Neuronal stem cell (in vitro differentiated cells): ENCODE data around the gene AGK.

Source experiments
- DNase-seq: peaks from one replicate; pipeline ENCODE4 v3.0.0-alpha.2; 2013; ENCODE audit warnings: low spot score
- H2AFZ ChIP-seq: one replicate; pipeline ENCODE4 v1.6.1; 2013; ENCODE audit warnings: mild to moderate bottlenecking, low read length, inconsistent platforms
- H2AK5ac ChIP-seq: 2 replicates; pipeline ENCODE4 v1.6.1; 2013; ENCODE audit warnings: low read depth, mild to moderate bottlenecking, inconsistent platforms, low read length, moderate library complexity, mixed read lengths
- H2BK120ac ChIP-seq: 2 replicates; pipeline ENCODE4 v1.6.1; 2013; ENCODE audit warnings: low read depth, mild to moderate bottlenecking, inconsistent platforms, low read length, moderate library complexity, mixed read lengths
- H2BK12ac ChIP-seq: one replicate; pipeline ENCODE4 v1.6.1; 2013; ENCODE audit warnings: low read length, inconsistent platforms
- H2BK15ac ChIP-seq: 2 replicates; pipeline ENCODE4 v1.6.1; 2013; ENCODE audit warnings: mild to moderate bottlenecking, low read length, inconsistent platforms, mixed read lengths
- H2BK5ac ChIP-seq: one replicate; pipeline ENCODE4 v1.6.1; 2013; ENCODE audit warnings: inconsistent platforms, mild to moderate bottlenecking, low read length, moderate library complexity
- H3K14ac ChIP-seq: one replicate; pipeline ENCODE4 v1.6.1; 2013; ENCODE audit warnings: low read length, inconsistent platforms
- H3K18ac ChIP-seq: 2 replicates; pipeline ENCODE4 v1.6.1; 2013; ENCODE audit warnings: low read length, inconsistent platforms
- H3K23ac ChIP-seq: 2 replicates; pipeline ENCODE4 v1.6.1; 2013; ENCODE audit warnings: low read depth, mild to moderate bottlenecking, mixed read lengths, low read length, inconsistent platforms; ENCODE audit not compliant: poor library complexity
- H3K27ac ChIP-seq: replicated peaks from 3 replicates; pipeline ENCODE4 v1.5.1; 2013; ENCODE audit warnings: low read length, inconsistent platforms
- H3K27me3 ChIP-seq, 3 experiments: 2 replicates each; pipeline ENCODE4 v1.6.1; 2013; ENCODE audit warnings: low read length in 3 of 3, mild to moderate bottlenecking in 2 of 3, inconsistent platforms in 1 of 3, low read depth in 1 of 3, mixed read lengths in 1 of 3, moderate library complexity in 1 of 3; ENCODE audit not compliant: control insufficient read depth in 3 of 3, insufficient read depth in 3 of 3
- H3K36me3 ChIP-seq, 2 donors: replicated peaks in 1 of 2; 2 replicates each; pipeline ENCODE4 v1.6.1; 2013; ENCODE audit warnings: low read length in 2 of 2; ENCODE audit not compliant: control insufficient read depth in 2 of 2, insufficient read depth in 2 of 2
- H3K4ac ChIP-seq: 2 replicates; pipeline ENCODE4 v1.6.1; 2013; ENCODE audit warnings: inconsistent platforms, mild to moderate bottlenecking, low read length, moderate library complexity
- H3K4me1 ChIP-seq, 2 donors: 1 replicate in 1 of 2; 2 replicates in 1 of 2; pipeline ENCODE4 v1.6.1; 2013; ENCODE audit warnings: low read length in 2 of 2, low read depth in 1 of 2; ENCODE audit not compliant: control insufficient read depth in 2 of 2, insufficient read depth in 1 of 2
- H3K4me2 ChIP-seq: one replicate; pipeline ENCODE4 v1.6.1; 2013; ENCODE audit warnings: mild to moderate bottlenecking, low read length, inconsistent platforms; ENCODE audit not compliant: insufficient read depth, poor library complexity, severe bottlenecking
- H3K4me3 ChIP-seq, 2 donors: 2 replicates each; pipeline ENCODE4 v1.5.1; 2013; ENCODE audit warnings: low read length in 2 of 2, mild to moderate bottlenecking in 2 of 2, inconsistent platforms in 1 of 2, moderate library complexity in 1 of 2
- H3K79me1 ChIP-seq: one replicate; pipeline ENCODE4 v1.6.1; 2013; ENCODE audit warnings: low read depth, mild to moderate bottlenecking, inconsistent platforms, low read length, moderate library complexity
- H3K9ac ChIP-seq: one replicate; pipeline ENCODE4 v1.6.1; 2013; ENCODE audit warnings: mild to moderate bottlenecking, low read depth, low read length, inconsistent platforms; ENCODE audit not compliant: poor library complexity
- H3K9me3 ChIP-seq, 2 donors: replicated peaks in 1 of 2; 2 replicates each; pipeline versions ENCODE3 to v1.6.1; 2013; ENCODE audit warnings: low read length in 2 of 2, mild to moderate bottlenecking in 2 of 2, inconsistent platforms in 1 of 2, low read depth in 1 of 2, mixed read lengths in 1 of 2, moderate library complexity in 1 of 2; ENCODE audit not compliant: control insufficient read depth in 2 of 2, insufficient read depth in 1 of 2
- H4K8ac ChIP-seq: one replicate; pipeline ENCODE4 v1.6.1; 2013; ENCODE audit warnings: low read depth, mild to moderate bottlenecking, inconsistent platforms, low read length, moderate library complexity
- H4K91ac ChIP-seq: one replicate; pipeline ENCODE4 v1.6.1; 2013; ENCODE audit warnings: low read length, low read depth, mild to moderate bottlenecking, inconsistent platforms; ENCODE audit not compliant: poor library complexity
- WGBS, 2 donors: extraction: QIAGEN DNeasy Blood & Tissue Kit; methylation state at CpG; one replicate each; pipeline ENCODE4 v1.1.7; 2013; ENCODE audit warnings: missing lambda C conversion rate in 2 of 2, mixed read lengths in 1 of 2; ENCODE audit not compliant: insufficient read length in 2 of 2, insufficient replicate concordance in 1 of 2; ENCODE audit errors: extremely low coverage in 2 of 2; 5-methylcytosine and 5-hydroxymethylcytosine counted together

Gene AGK

DNA sequence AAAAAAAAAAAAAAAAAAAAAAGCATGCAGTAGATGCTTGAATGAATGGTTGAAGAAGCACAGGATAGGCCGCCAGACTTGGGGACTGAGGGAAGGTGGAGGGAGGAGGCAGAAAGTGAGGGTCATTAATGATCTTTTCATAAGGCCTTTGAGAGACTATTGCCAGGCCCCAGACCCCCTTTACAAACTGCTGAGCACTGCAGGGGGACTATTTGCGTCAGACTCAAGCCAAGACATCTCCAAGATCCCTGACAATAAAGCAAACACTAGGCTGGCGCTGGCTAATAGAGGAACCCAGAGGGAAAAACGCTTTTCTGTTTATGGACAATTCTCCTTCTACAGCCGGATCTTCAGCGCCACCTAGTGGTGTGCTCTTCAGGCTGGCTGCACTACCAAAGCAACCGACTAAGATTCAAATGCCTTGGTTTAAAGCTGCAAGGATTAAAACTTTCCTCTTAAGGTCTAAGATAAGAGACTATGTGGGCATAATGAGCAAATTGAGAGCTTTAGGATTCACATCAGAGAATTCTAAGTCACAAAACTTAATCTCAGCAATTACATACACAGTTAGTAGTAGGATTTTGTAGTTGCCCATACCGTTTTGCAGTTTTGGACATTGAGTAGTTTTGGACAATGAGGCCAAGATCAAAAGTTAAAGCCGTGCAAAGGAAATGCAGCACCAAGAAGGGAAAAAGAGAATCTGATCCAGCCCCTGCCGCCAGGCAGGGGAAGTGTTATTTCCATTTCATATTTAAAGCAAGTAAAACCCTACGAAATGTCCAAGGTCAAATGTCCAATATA, 17.9 kb upstream of the AGK start:
- DNase-seq, result peak; percentile 88

DNA sequence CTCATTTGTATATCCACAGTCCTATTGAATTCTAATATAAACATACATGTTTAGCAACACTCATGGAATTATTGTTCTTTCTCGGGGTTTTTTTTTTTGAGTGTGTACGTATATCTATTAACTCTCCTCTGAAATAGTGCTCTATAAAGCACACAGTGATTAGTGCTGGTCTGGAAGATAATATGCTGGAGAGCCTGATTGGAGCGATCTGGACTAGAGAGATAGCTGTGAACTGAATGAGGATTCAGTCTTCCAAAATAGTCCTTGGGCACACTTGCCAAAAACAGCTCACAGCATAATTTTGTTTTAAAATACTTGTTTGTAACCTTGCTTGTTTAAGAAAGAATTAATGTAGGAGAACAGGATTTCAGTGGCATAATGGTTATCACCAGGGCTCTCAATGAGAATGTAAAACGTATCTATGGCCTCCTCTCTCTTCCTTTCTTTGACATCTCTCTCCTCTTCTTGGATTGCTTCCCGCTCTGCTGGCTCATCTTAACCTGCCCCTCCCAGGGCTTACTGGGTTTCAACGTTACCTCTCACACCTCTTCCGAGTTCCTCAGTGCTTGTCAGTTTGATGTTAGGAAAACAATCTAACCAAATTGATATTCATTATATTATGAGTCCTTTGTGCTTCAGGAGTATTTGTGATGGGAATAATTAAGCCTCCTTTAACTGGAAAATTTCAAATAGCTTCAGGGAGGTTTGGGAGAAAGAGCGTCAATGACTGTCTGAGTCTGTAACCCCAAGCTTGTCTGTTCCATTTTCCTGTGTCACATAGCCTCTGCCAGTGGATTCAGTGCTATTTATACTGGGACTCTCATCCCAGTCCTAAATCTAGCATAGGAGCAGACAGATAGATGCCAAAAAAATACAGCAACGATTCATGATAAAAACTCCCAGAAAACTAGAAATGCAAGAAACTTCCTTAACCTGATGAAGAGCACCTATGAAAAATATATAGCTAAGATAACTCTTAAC, 16.2 kb upstream of the AGK start:
- Histone ChIP-seq H3K27ac (no peak overlapping the region), H2BK15ac (no peak overlapping the region), H3K36me3 (no peaks in the 10 kb centered on the region), H3K9ac (no peak overlapping the region), H3K27me3 (no peaks in the 10 kb centered on the region), H3K14ac (no peak overlapping the region), H4K8ac (no peak overlapping the region), H3K79me1 (no peaks in the 10 kb centered on the region), H2BK120ac (no peak overlapping the region), H3K4ac (no peak overlapping the region), H3K18ac (no peak overlapping the region), H3K4me3 (no peak overlapping the region), H2BK12ac (no peak overlapping the region), H3K4me1 (peaks cover 0 to 2% of the 10 kb centered on the region in 2 donors), H3K4me2 (no peak overlapping the region), H2AFZ (no peak overlapping the region), H2AK5ac (no peak overlapping the region), H2BK5ac (no peak overlapping the region), H3K9me3 (no peaks in the 10 kb centered on the region), H3K23ac (no peak overlapping the region), H4K91ac (no peak overlapping the region)
- WGBS, 2 donors, result no CpG with 5 or more reads among the region's 9 CpGs
- no peak for DNase-seq

More for the DNA sequence above, 17.9 kb upstream of the AGK start:
- no peak overlapping the region for H2BK12ac ChIP-seq
- H3K4ac ChIP-seq, result no peak overlapping the region
- no peak overlapping the region for H4K8ac ChIP-seq
- H3K14ac ChIP-seq, result no peak overlapping the region
- no peak overlapping the region for H3K4me3 ChIP-seq
- H3K9me3 ChIP-seq, result no peaks in the 10 kb centered on the region
- H4K91ac ChIP-seq, result no peak overlapping the region
- H3K18ac ChIP-seq, result peak overlapping the region; percentile 62
- peaks cover 0 to 2% of the 10 kb centered on the region in 2 donors for H3K4me1 ChIP-seq
- H2BK120ac ChIP-seq, result no peak overlapping the region
- no peak overlapping the region for H2AK5ac ChIP-seq
- no peak overlapping the region for H3K23ac ChIP-seq
- H3K9ac ChIP-seq, result no peak overlapping the region
- H3K36me3 ChIP-seq, result no peaks in the 10 kb centered on the region
- H3K27ac ChIP-seq, result no peak overlapping the region
- no peaks in the 10 kb centered on the region for H3K79me1 ChIP-seq
- no peak overlapping the region for H3K4me2 ChIP-seq
- no peak overlapping the region for H2BK15ac ChIP-seq
- WGBS, 2 donors, result no CpG with 5 or more reads among the region's 11 CpGs
- peak overlapping the region; percentile 76 for H2AFZ ChIP-seq
- no peak overlapping the region for H2BK5ac ChIP-seq
- no peaks in the 10 kb centered on the region for H3K27me3 ChIP-seq

DNA sequence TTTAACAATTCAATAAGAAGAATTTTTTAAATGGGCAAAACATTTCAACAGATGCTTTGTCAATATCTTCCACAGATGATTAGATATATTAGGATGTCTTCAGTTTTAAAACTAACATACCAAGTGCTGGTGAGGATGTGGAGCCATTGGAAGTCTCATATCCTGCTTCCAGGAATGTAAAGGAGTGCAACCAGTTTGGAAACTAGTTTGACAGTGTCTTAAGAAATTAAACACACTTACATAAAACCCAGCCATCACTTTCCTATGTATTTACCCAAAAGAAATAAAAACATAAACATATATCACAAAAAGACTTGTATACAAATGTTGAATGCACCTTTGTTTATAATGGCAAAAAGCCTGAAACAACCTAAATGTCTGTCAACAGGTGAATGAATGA, 13.3 kb upstream of the AGK start:
- Histone ChIP-seq H4K8ac (no peak overlapping the region), H2AK5ac (no peak overlapping the region), H3K23ac (no peak overlapping the region), H3K9me3 (no peaks in the 10 kb centered on the region), H3K4ac (no peak overlapping the region), H3K36me3 (no peaks in the 10 kb centered on the region), H2BK15ac (no peak overlapping the region), H4K91ac (no peak overlapping the region), H3K27ac (no peak overlapping the region), H3K27me3 (no peaks in the 10 kb centered on the region), H3K79me1 (no peaks in the 10 kb centered on the region), H3K4me2 (no peak overlapping the region), H3K9ac (no peak overlapping the region), H2BK5ac (no peak overlapping the region), H2AFZ (no peak overlapping the region), H3K14ac (no peak overlapping the region), H3K4me1 (peaks cover 0 to 2% of the 10 kb centered on the region in 2 donors), H2BK120ac (no peak overlapping the region), H2BK12ac (no peak overlapping the region), H3K18ac (no peak overlapping the region), H3K4me3 (no peak overlapping the region)
- no peak for DNase-seq

DNA sequence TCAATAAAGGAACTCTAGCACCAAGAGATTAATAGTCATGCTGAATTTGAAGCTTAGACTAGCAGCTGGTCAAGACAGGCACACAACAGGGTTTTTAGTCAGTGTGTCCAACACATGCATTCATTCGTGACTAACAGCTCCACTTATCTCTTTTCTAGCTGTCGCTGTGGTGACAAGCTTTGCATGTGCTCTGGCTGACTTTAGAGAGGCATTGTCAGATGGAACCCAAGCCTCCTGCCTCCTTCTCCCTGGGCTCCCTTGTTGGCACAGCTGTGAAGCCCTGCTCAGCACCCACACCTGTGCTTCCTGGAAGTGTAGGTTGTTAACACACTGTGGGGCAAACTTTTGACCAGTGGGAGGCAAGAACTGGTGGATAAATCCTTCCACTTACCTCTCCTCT, 9.8 kb upstream of the AGK start:
- H2BK12ac ChIP-seq, result no peak overlapping the region
- H3K9me3 ChIP-seq, result no peaks in the 10 kb centered on the region

More for the DNA sequence above, 9.8 kb upstream of the AGK start:
- H3K79me1 ChIP-seq, result no peaks in the 10 kb centered on the region
- H3K4me1 ChIP-seq, result no peaks in the 10 kb centered on the region
- no peak overlapping the region for H3K14ac ChIP-seq
- WGBS, 2 donors, result no CpG with 5 or more reads among the region's 2 CpGs
- no peak overlapping the region for H2BK15ac ChIP-seq
- H3K9ac ChIP-seq, result no peak overlapping the region
- H2BK5ac ChIP-seq, result no peak overlapping the region
- no peak for DNase-seq
- no peak overlapping the region for H3K18ac ChIP-seq
- H3K23ac ChIP-seq, result no peak overlapping the region
- H3K4ac ChIP-seq, result no peak overlapping the region
- no peaks in the 10 kb centered on the region for H3K27me3 ChIP-seq
- no peak overlapping the region for H3K4me3 ChIP-seq
- no peak overlapping the region for H3K27ac ChIP-seq
- no peak overlapping the region for H4K8ac ChIP-seq
- H2AK5ac ChIP-seq, result no peak overlapping the region
- H4K91ac ChIP-seq, result no peak overlapping the region
- H3K4me2 ChIP-seq, result no peak overlapping the region
- no peak overlapping the region for H2AFZ ChIP-seq
- no peak overlapping the region for H2BK120ac ChIP-seq
- no peaks in the 10 kb centered on the region for H3K36me3 ChIP-seq
